ENCODE measurements around the gene RORC. TPM values are rescaled to one million over a fixed set of nuclear protein-coding genes. Genes with fewer than 3 reads are reported as not detected.
"Not testable (repeated sequence)": the region's sequence is repeated elsewhere in the genome, so short reads cannot be mapped to it uniquely, and the experiment has no call there.

Gene RORC
- total and polyA plus RNA-seq, 2 experiments from 2014 or later: not detected

DNA sequence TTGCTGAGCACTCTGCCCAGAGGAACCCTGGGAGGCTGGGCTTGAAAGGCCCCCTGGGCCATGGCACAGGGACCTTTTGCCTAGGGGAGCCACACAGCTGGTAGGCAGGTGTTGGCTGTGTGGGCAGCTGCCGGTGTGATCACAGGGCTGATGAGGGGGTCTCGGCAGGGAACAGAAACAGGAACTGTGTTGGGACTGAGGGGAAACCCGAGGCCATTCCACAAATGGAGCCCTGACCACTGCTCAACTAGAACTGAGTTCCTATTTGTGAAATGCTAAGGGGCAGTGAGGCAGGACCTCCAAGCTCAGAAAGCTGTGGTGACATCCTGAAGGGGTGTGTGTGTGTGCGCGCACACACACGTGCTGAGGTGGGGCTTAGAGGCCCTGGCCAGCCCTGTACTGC lies 28.3 kb upstream of the RORC start:
- no peak overlapping the region for H3K4me3 ChIP-seq
- no peaks in the 10 kb centered on the region for H3K9me3 ChIP-seq (ENCODE audit: low read depth)
- H3K4me1 ChIP-seq (ENCODE audit: low read depth): peaks cover 4% of the 10 kb centered on the region
- no peaks in the 10 kb centered on the region for H3K36me3 ChIP-seq
- H3K27me3 ChIP-seq: no peaks in the 10 kb centered on the region
- H3K27ac ChIP-seq: no peak overlapping the region
- TF ChIP-seq CTCF (IDR thresholded peaks at IDR 0.05; ENCODE audit: low read depth, low read length): no peak
- DNase-seq (ENCODE audit: low read depth in 1 of 2, low spot score in 1 of 2): no peak

DNA sequence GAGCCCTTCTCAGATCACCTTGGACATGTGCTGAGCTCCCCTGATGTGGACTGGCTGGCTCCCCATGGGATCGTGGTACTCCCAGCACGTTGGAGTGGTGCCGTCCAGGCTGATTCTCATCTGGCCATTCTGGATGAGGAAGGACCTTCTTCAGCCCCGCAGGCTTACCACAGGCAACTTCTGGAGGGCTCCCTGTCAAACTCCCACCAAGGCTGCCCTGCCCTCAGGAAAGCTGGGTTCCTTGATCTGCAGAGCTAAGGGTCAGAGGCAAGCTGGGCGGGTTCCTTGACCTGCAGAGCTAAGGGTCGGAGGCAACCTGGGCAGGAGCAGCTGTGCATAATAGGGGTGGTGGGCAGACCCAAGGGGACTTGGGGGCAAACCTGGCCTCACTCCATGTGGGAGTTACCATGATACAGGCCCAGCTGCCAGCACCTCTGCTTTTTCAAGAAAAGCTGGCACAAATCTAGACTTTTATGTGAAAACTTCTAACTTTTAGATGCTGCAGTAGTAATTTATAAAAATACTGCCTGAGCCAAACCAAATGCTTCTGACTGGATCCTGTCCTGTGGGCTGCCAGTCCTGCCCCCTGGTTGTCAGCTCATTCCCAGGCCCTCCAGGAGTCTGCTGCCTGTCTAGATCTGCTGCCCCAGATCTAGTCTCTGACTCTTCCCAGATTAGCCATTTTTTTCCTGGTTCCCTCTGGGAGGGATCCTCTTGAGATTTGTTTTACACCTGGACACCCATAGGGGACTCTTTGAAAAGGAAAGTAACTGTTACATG lies 27.5 kb upstream of the RORC start:
- no peaks in the 10 kb centered on the region for H3K36me3 ChIP-seq
- no peak overlapping the region for H3K4me3 ChIP-seq
- no peak overlapping the region for H3K27ac ChIP-seq
- H3K9me3 ChIP-seq (ENCODE audit: low read depth): no peaks in the 10 kb centered on the region
- DNase-seq (ENCODE audit: low read depth in 1 of 2, low spot score in 1 of 2): no peak
- TF ChIP-seq CTCF (IDR thresholded peaks at IDR 0.05; ENCODE audit: low read depth, low read length): no peak
- peaks cover 4% of the 10 kb centered on the region for H3K4me1 ChIP-seq (ENCODE audit: low read depth)
- no peaks in the 10 kb centered on the region for H3K27me3 ChIP-seq

- peaks cover 4% of the 10 kb centered on the region for H3K4me1 ChIP-seq (ENCODE audit: low read depth)
- no peak overlapping the region for H3K27ac ChIP-seq
- H3K36me3 ChIP-seq: no peaks in the 10 kb centered on the region
- DNase-seq (ENCODE audit: low read depth in 1 of 2, low spot score in 1 of 2): peak in 1 of 2 donors; percentile 44
- no peaks in the 10 kb centered on the region for H3K9me3 ChIP-seq (ENCODE audit: low read depth)
- no peak overlapping the region for H3K4me3 ChIP-seq
- H3K27me3 ChIP-seq: no peaks in the 10 kb centered on the region
- no peak for TF ChIP-seq CTCF (IDR thresholded peaks at IDR 0.05; ENCODE audit: low read depth, low read length)
Observed at GRCh38 chr1:151858030-151858746, 26.6 kb upstream of the RORC start.

DNA sequence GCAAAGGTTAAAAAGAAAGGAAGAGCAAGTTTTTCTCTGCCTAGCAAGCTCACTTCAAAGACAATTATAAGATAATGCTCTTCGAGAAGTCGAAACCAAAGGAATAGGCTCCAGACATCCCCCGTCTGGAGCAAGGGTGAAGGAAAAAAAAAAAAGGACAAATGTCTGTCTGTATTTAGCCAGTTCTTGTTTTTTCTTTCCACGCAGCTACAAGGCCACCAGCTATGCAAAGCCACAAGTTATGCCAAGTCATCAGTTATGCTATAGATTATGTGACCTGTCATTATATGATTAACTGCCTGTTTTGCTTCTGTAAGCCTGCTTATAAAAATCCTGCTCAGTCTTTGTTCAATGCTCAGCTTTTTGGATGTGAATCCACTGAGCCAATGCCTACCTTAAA lies 24.3 kb upstream of the RORC start:
- Histone ChIP-seq H3K4me3 (no peak overlapping the region), H3K4me1 (ENCODE audit: low read depth) (peaks cover 4% of the 10 kb centered on the region), H3K9me3 (ENCODE audit: low read depth) (no peaks in the 10 kb centered on the region), H3K36me3 (no peaks in the 10 kb centered on the region), H3K27me3 (no peaks in the 10 kb centered on the region), H3K27ac (no peak overlapping the region)
- no peak for TF ChIP-seq CTCF (IDR thresholded peaks at IDR 0.05; ENCODE audit: low read depth, low read length)
- no peak for DNase-seq (ENCODE audit: low read depth in 1 of 2, low spot score in 1 of 2)

- not testable (repeated sequence) for H3K27me3 ChIP-seq; H3K9me3 ChIP-seq (ENCODE audit: low read depth); H3K36me3 ChIP-seq; H3K27ac ChIP-seq; H3K4me3 ChIP-seq; H3K4me1 ChIP-seq (ENCODE audit: low read depth)
- DNase-seq (ENCODE audit: low read depth in 1 of 2, low spot score in 1 of 2): peak in 1 of 2 donors; percentile 58
Observed at GRCh38 chr1:151855516-151855915, 23.9 kb upstream of the RORC start.

- Histone ChIP-seq H3K4me3 (no peak overlapping the region), H3K27ac (no peak overlapping the region), H3K36me3 (no peaks in the 10 kb centered on the region), H3K4me1 (ENCODE audit: low read depth) (peaks cover 4% of the 10 kb centered on the region), H3K9me3 (ENCODE audit: low read depth) (no peaks in the 10 kb centered on the region), H3K27me3 (no peaks in the 10 kb centered on the region)
- no peak for DNase-seq (ENCODE audit: low read depth in 1 of 2, low spot score in 1 of 2)
- TF ChIP-seq CTCF (IDR thresholded peaks at IDR 0.05; ENCODE audit: low read depth, low read length): no peak
Observed at GRCh38 chr1:151854658-151855057, 23.1 kb upstream of the RORC start.
